Measurements from ENCODE around the gene FAM234B.

The FAM234B gene

GRCh38 chr12:13121568-13121967 lies 77.4 kb downstream of the FAM234B start:
- DNase-seq: no peak

GRCh38 chr12:13124656-13125505 lies 80.7 kb downstream of the FAM234B start:
- DNase-seq: no peak

- no peak for DNase-seq
Observed at GRCh38 chr12:13125996-13126395, 81.8 kb downstream of the FAM234B start.

GRCh38 chr12:13126494-13126893 lies 82.3 kb downstream of the FAM234B start:
- no peak for DNase-seq

GRCh38 chr12:13127444-13127843 lies 83.3 kb downstream of the FAM234B start:
- no peak for DNase-seq

- no peak for DNase-seq
Observed at GRCh38 chr12:13128291-13128965, 84.2 kb downstream of the FAM234B start.

- no peak for DNase-seq
Observed at GRCh38 chr12:13130981-13131380, 86.8 kb downstream of the FAM234B start.
